ENCODE data around the gene PDE1A. TPM values are rescaled to one million over a fixed set of nuclear protein-coding genes. Genes with fewer than 3 reads are reported as not detected.

PDE1A gene
- total RNA-seq, 2 experiments from 2014 or later, result not detected

DNA sequence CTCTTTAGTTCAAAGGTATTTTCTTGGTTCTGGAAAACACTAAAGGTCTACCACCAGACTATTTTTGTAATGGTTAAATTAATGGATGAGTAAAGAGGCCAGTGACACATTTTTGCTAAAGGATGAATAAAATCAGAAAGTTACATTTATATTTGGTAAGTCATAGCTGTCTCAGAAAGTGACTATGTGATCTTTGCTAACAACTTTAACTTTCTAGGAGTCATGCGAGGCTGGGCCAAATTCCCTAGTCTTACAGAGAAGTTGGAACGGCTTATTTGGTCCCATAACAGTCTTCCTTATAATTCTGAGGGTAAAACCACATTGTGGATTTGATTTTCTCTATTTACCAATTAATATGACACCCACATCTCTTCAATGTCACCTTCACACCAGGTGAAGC lies 198.1 kb downstream of the PDE1A start:
- no peaks in the 10 kb centered on the region for H3K9me2 ChIP-seq (ENCODE audit: insufficient read depth, low read length)
- ChIA-PET CTCF (ENCODE audit: unreplicated experiment) (no interaction called here), POLR2A (no interaction called here)
- no peak for DNase-seq (ENCODE audit: low spot score)
- no peak overlapping the region for H3K4me3 ChIP-seq (ENCODE audit: low read depth, low read length, poor library complexity, severe bottlenecking)
- H3K27ac ChIP-seq (ENCODE audit: low read depth, low read length, poor library complexity, severe bottlenecking), result no peak overlapping the region
- no peaks in the 10 kb centered on the region for H3K9me3 ChIP-seq (ENCODE audit: low read length)
- H3K36me3 ChIP-seq (ENCODE audit: insufficient read depth, low read length), result no peaks in the 10 kb centered on the region
- intact Hi-C loops (cut with micrococcal nuclease; ENCODE audit: unreplicated experiment), result no loop called here
- no peak overlapping the region for H2AFZ ChIP-seq (ENCODE audit: low read length)
- no TSS peak for BruUV-seq (replicated peaks)
- H3K4me2 ChIP-seq (ENCODE audit: low read length), result no peak overlapping the region
- no peaks in the 10 kb centered on the region for H3K79me2 ChIP-seq (ENCODE audit: insufficient read depth, low read depth, low read length)
- H4K20me1 ChIP-seq (ENCODE audit: insufficient read depth, low read length), result 0 out of 2 replicates have a peak, but pooled peaks cover 4% of the 10 kb centered on the region
- H3K4me1 ChIP-seq (ENCODE audit: insufficient read depth, low read length, poor library complexity, severe bottlenecking), result no peaks in the 10 kb centered on the region
- TF ChIP-seq, protein P1, sequence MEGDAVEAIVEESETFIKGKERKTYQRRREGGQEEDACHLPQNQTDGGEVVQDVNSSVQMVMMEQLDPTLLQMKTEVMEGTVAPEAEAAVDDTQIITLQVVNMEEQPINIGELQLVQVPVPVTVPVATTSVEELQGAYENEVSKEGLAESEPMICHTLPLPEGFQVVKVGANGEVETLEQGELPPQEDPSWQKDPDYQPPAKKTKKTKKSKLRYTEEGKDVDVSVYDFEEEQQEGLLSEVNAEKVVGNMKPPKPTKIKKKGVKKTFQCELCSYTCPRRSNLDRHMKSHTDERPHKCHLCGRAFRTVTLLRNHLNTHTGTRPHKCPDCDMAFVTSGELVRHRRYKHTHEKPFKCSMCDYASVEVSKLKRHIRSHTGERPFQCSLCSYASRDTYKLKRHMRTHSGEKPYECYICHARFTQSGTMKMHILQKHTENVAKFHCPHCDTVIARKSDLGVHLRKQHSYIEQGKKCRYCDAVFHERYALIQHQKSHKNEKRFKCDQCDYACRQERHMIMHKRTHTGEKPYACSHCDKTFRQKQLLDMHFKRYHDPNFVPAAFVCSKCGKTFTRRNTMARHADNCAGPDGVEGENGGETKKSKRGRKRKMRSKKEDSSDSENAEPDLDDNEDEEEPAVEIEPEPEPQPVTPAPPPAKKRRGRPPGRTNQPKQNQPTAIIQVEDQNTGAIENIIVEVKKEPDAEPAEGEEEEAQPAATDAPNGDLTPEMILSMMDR (conservative IDR thresholded peaks at IDR 0.05; ENCODE audit: low read length), result no peak
- no peak for TF ChIP-seq EZH2phosphoT487 (IDR thresholded peaks at IDR 0.05; ENCODE audit: borderline replicate concordance, low read depth, low read length)

DNA sequence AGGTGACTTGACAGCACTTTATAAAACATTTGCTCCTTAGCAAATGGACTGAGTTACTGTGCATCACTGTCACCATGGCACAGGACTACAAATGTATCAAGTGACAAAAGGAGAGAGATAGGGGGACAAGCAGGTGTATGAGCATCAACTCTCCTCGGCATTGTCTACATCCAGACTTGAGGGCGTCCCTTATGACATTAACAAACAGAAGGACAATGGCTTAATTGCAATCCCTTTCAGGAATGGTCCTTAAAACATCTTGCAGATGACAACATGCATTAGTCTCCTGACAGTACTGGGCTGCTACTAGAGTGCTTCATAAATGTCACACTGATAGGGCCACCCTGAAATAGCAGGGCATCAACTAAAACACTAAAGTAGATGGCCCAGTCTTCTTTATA lies 198.8 kb downstream of the PDE1A start:
- H3K9me3 ChIP-seq (ENCODE audit: low read length), result no peaks in the 10 kb centered on the region
- H4K20me1 ChIP-seq (ENCODE audit: insufficient read depth, low read length), result 0 out of 2 replicates have a peak, but pooled peaks cover 4% of the 10 kb centered on the region
- no TSS peak for BruUV-seq (replicated peaks)
- CTCF ChIA-PET (ENCODE audit: unreplicated experiment), result no interaction called here
- no peaks in the 10 kb centered on the region for H3K9me2 ChIP-seq (ENCODE audit: insufficient read depth, low read length)
- H3K4me3 ChIP-seq (ENCODE audit: low read depth, low read length, poor library complexity, severe bottlenecking), result no peak overlapping the region
- no peak for TF ChIP-seq EZH2phosphoT487 (IDR thresholded peaks at IDR 0.05; ENCODE audit: borderline replicate concordance, low read depth, low read length)
- TF ChIP-seq, protein P1 (conservative IDR thresholded peaks at IDR 0.05; ENCODE audit: low read length), result no peak
- no peak overlapping the region for H3K4me2 ChIP-seq (ENCODE audit: low read length)
- DNase-seq (ENCODE audit: low spot score), result no peak
- H3K79me2 ChIP-seq (ENCODE audit: insufficient read depth, low read depth, low read length), result no peaks in the 10 kb centered on the region
- H3K36me3 ChIP-seq (ENCODE audit: insufficient read depth, low read length), result no peaks in the 10 kb centered on the region
- H2AFZ ChIP-seq (ENCODE audit: low read length), result no peak overlapping the region
- no peak overlapping the region for H3K27ac ChIP-seq (ENCODE audit: low read depth, low read length, poor library complexity, severe bottlenecking)
- POLR2A ChIA-PET, result no interaction called here
- intact Hi-C loops (cut with micrococcal nuclease; ENCODE audit: unreplicated experiment), result no loop called here
- H3K4me1 ChIP-seq (ENCODE audit: insufficient read depth, low read length, poor library complexity, severe bottlenecking), result no peaks in the 10 kb centered on the region

DNA sequence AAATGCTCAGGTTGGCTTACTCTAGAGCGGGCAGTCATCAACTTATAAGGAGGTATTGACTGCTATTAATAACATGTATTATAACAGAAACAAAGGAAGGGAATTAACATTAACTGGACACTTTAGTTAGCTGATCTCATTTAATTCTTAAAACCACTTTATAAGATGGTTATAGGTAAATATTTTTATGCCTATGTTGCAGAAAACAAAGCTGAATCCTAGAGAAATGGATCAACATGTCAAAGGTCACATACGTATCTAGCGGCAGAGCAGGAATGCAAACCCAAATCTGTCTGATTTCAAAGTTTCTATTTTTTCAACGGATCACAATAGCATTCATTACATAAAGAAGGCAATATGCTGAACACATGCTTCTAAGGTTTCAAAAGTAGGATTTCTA lies 200.0 kb downstream of the PDE1A start:
- no TSS peak for BruUV-seq (replicated peaks)
- H3K27ac ChIP-seq (ENCODE audit: low read depth, low read length, poor library complexity, severe bottlenecking), result no peak overlapping the region
- H3K4me2 ChIP-seq (ENCODE audit: low read length), result no peak overlapping the region
- CTCF ChIA-PET (ENCODE audit: unreplicated experiment), result no interaction called here
- no peak overlapping the region for H3K4me3 ChIP-seq (ENCODE audit: low read depth, low read length, poor library complexity, severe bottlenecking)
- no peaks in the 10 kb centered on the region for H3K4me1 ChIP-seq (ENCODE audit: insufficient read depth, low read length, poor library complexity, severe bottlenecking)
- intact Hi-C loops (cut with micrococcal nuclease; ENCODE audit: unreplicated experiment), result no loop called here
- no peak overlapping the region for H2AFZ ChIP-seq (ENCODE audit: low read length)
- no peaks in the 10 kb centered on the region for H3K9me2 ChIP-seq (ENCODE audit: insufficient read depth, low read length)
- DNase-seq (ENCODE audit: low spot score), result no peak
- TF ChIP-seq, protein P1 (conservative IDR thresholded peaks at IDR 0.05; ENCODE audit: low read length), result no peak
- TF ChIP-seq EZH2phosphoT487 (IDR thresholded peaks at IDR 0.05; ENCODE audit: borderline replicate concordance, low read depth, low read length), result no peak
- POLR2A ChIA-PET, result interaction anchor here (0.7 to 1.4 kb wide), 3 partner anchors 35 to 435 kb away, joined by 3 read pairs; no protein-coding TSS in a partner anchor
- H4K20me1 ChIP-seq (ENCODE audit: insufficient read depth, low read length), result 0 out of 2 replicates have a peak, but pooled peaks cover 4% of the 10 kb centered on the region
- H3K36me3 ChIP-seq (ENCODE audit: insufficient read depth, low read length), result no peaks in the 10 kb centered on the region
- no peaks in the 10 kb centered on the region for H3K79me2 ChIP-seq (ENCODE audit: insufficient read depth, low read depth, low read length)
- H3K9me3 ChIP-seq (ENCODE audit: low read length), result no peaks in the 10 kb centered on the region
